ENCODE measurements around the gene EIF4E3. TPM values are rescaled to one million over a fixed set of nuclear protein-coding genes. Genes with fewer than 3 reads are reported as not detected.

The EIF4E3 gene
- total RNA-seq, 1 experiment from 2014 or later: 4.3 TPM

GRCh38 chr3:71709908-71710511 is 15.2 kb downstream of the EIF4E3 start:
- H3K9me3 Mint-ChIP-seq (ENCODE audit: unreplicated experiment): no peaks in the 10 kb centered on the region
- BruUV-seq (replicated peaks): no TSS peak
- no peaks in the 10 kb centered on the region for H3K4me1 Mint-ChIP-seq (ENCODE audit: insufficient read depth, unreplicated experiment)
- ChIA-PET POLR2A (no interaction called here), CTCF (interaction anchor here (0.6 to 4.0 kb wide), 8 partner anchors 11 to 1112 kb away, joined by 3 to 28 read pairs (median 9); no protein-coding TSS in a partner anchor)
- intact Hi-C loops (cut with micrococcal nuclease): loop anchor here (2.0 to 5.0 kb wide), 2 partner anchors 147 to 1113 kb away; no protein-coding TSS in a partner anchor
- no peak for TF ChIP-seq CTCF (IDR thresholded peaks at IDR 0.05; ENCODE audit: unreplicated experiment)
- H3K27ac Mint-ChIP-seq (ENCODE audit: low read depth, unreplicated experiment): no peak overlapping the region
- H3K27me3 Mint-ChIP-seq (ENCODE audit: insufficient read depth, unreplicated experiment): no peaks in the 10 kb centered on the region
- no peaks in the 10 kb centered on the region for H3K36me3 Mint-ChIP-seq (ENCODE audit: insufficient read depth, unreplicated experiment)
- no peak overlapping the region for H3K4me3 Mint-ChIP-seq (ENCODE audit: unreplicated experiment)
- DNase-seq (ENCODE audit: unreplicated experiment): no peak

- Mint-ChIP-seq H3K9me3 (ENCODE audit: unreplicated experiment) (no peaks in the 10 kb centered on the region), H3K27ac (ENCODE audit: low read depth, unreplicated experiment) (no peak overlapping the region), H3K27me3 (ENCODE audit: insufficient read depth, unreplicated experiment) (no peaks in the 10 kb centered on the region), H3K36me3 (ENCODE audit: insufficient read depth, unreplicated experiment) (no peaks in the 10 kb centered on the region), H3K4me1 (ENCODE audit: insufficient read depth, unreplicated experiment) (no peaks in the 10 kb centered on the region), H3K4me3 (ENCODE audit: unreplicated experiment) (no peak overlapping the region)
- intact Hi-C loops (cut with micrococcal nuclease): no loop called here
- BruUV-seq (replicated peaks): no TSS peak
- ChIA-PET CTCF (interaction anchor here (0.6 to 4.0 kb wide), 3 partner anchors 12 to 21 kb away, joined by 3 to 28 read pairs (median 6); no protein-coding TSS in a partner anchor), POLR2A (no interaction called here)
- no peak for TF ChIP-seq CTCF (IDR thresholded peaks at IDR 0.05; ENCODE audit: unreplicated experiment)
- DNase-seq (ENCODE audit: unreplicated experiment): no peak
Measured at GRCh38 chr3:71708476-71709105, 16.6 kb downstream of the EIF4E3 start.

- H3K36me3 Mint-ChIP-seq (ENCODE audit: insufficient read depth, unreplicated experiment): no peaks in the 10 kb centered on the region
- H3K27me3 Mint-ChIP-seq (ENCODE audit: insufficient read depth, unreplicated experiment): no peaks in the 10 kb centered on the region
- no peaks in the 10 kb centered on the region for H3K9me3 Mint-ChIP-seq (ENCODE audit: unreplicated experiment)
- CTCF ChIA-PET: interaction anchor here (0.6 to 1.0 kb wide), 2 partner anchors 100 to 1143 kb away, joined by 3 to 5 read pairs; no protein-coding TSS in a partner anchor
- BruUV-seq (replicated peaks): no TSS peak
- H3K27ac Mint-ChIP-seq (ENCODE audit: low read depth, unreplicated experiment): no peak overlapping the region
- no peak for TF ChIP-seq CTCF (IDR thresholded peaks at IDR 0.05; ENCODE audit: unreplicated experiment)
- H3K4me1 Mint-ChIP-seq (ENCODE audit: insufficient read depth, unreplicated experiment): no peaks in the 10 kb centered on the region
- DNase-seq (ENCODE audit: unreplicated experiment): no peak
- no peak overlapping the region for H3K4me3 Mint-ChIP-seq (ENCODE audit: unreplicated experiment)
- POLR2A ChIA-PET: interaction anchor here (0.7 kb wide), 1 partner anchor 236 kb away, joined by 3 read pairs; no protein-coding TSS in a partner anchor
- intact Hi-C loops (cut with micrococcal nuclease): no loop called here
Measured at GRCh38 chr3:71707595-71707994, 17.6 kb downstream of the EIF4E3 start.

GRCh38 chr3:71705681-71706080 is 19.5 kb downstream of the EIF4E3 start:
- Mint-ChIP-seq H3K27ac (ENCODE audit: low read depth, unreplicated experiment) (no peak overlapping the region), H3K9me3 (ENCODE audit: unreplicated experiment) (no peaks in the 10 kb centered on the region), H3K4me3 (ENCODE audit: unreplicated experiment) (no peak overlapping the region), H3K4me1 (ENCODE audit: insufficient read depth, unreplicated experiment) (peaks cover 8% of the 10 kb centered on the region), H3K27me3 (ENCODE audit: insufficient read depth, unreplicated experiment) (no peaks in the 10 kb centered on the region), H3K36me3 (ENCODE audit: insufficient read depth, unreplicated experiment) (no peaks in the 10 kb centered on the region)
- TF ChIP-seq CTCF (IDR thresholded peaks at IDR 0.05; ENCODE audit: unreplicated experiment): no peak
- DNase-seq (ENCODE audit: unreplicated experiment): no peak
- intact Hi-C loops (cut with micrococcal nuclease): no loop called here
- BruUV-seq (replicated peaks): no TSS peak
- ChIA-PET CTCF (interaction anchor here (0.6 to 1.0 kb wide), 2 partner anchors 22 to 1395 kb away, joined by 3 to 6 read pairs; no protein-coding TSS in a partner anchor), POLR2A (no interaction called here)

Measured in MCF 10A (cell line).